Mononuclear cell (primary cell): ENCODE measurements around the gene KCNF1. TPM values are rescaled to one million over a fixed set of nuclear protein-coding genes. Genes with fewer than 3 reads are reported as not detected.

Source experiments
- H3K27me3 ChIP-seq: 2 replicates; pipeline ENCODE4 v1.6.0; 2011; ENCODE audit warnings: low read length, control low read depth; ENCODE audit not compliant: insufficient read depth
- H3K4me1 ChIP-seq: 2 replicates; pipeline ENCODE4 v1.5.1; 2011; ENCODE audit warnings: mild to moderate bottlenecking, low read length, control low read depth; ENCODE audit not compliant: insufficient read depth
- H3K4me3 ChIP-seq: 2 replicates; pipeline ENCODE4 v1.5.1; 2011; ENCODE audit warnings: mild to moderate bottlenecking, low read length, moderate library complexity
- H3K9me3 ChIP-seq: 2 replicates; pipeline ENCODE4 v1.5.1; 2011; ENCODE audit warnings: low read depth, mild to moderate bottlenecking, control low read depth, low read length
- total RNA-seq: library from RNA; depleted of rRNA; stranded (reverse); fragments of >200 nt; gene quantifications from one replicate; pipeline ENCODE4 v1.2.3, GENCODE V29; 2012

KCNF1 gene, protein sequence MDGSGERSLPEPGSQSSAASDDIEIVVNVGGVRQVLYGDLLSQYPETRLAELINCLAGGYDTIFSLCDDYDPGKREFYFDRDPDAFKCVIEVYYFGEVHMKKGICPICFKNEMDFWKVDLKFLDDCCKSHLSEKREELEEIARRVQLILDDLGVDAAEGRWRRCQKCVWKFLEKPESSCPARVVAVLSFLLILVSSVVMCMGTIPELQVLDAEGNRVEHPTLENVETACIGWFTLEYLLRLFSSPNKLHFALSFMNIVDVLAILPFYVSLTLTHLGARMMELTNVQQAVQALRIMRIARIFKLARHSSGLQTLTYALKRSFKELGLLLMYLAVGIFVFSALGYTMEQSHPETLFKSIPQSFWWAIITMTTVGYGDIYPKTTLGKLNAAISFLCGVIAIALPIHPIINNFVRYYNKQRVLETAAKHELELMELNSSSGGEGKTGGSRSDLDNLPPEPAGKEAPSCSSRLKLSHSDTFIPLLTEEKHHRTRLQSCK
- total RNA-seq: not detected

DNA sequence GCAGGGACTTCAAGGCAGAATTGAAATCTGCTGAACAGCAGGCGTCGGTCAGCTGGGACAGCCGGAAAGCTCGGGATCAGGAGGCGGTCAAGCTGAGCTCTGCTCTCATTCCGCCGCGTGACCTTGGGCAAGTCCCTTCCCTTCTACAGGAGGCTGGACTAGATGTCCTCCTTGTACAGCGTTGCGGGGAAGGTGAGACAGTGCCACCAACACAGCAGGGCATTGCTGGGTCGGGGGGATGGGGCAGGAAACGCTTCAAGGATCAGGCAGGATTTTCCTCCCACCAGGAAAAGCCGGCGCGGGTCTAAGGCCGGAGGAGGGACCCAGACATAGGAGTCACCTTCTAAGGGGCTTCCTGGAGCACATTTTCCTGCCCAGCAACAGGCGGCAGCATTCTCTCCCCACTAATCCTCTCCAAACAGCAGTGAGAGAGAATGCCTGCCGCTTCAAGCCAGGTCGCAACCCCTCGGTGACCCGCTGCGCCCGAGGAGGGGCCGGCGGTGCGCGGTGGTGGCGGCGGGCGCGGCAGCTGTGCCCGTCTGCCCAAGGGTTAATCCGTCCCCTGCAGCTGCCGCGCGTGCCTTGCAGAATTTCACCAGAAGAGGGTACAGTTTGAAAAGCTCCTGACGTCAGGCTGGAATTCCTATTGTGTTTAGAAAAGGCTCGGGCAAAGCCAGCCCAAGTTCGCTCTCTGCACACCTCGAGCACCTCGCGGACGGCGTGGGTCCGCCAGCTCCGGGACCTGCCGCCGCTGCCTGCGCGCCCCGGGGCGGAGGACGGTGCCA is at the start of gene KCNF1:
Gene KCNF1 (plus strand): TSS at position 644 of the 785 bp plus-strand sequence. CDS start 493 bp downstream, outside the sequence.
- Histone ChIP-seq H3K9me3 (no peaks in the 10 kb centered on the region), H3K4me3 (no peak within 1 kb of the TSS), H3K27me3 (peaks cover 25% of the 10 kb centered on the region), H3K4me1 (no peaks in the 10 kb centered on the region)

GRCh38 chr2:10862330-10862729 is 49.4 kb upstream of the KCNF1 start:
- Histone ChIP-seq H3K27me3 (no peaks in the 10 kb centered on the region), H3K4me1 (peaks cover 33% of the 10 kb centered on the region), H3K9me3 (no peaks in the 10 kb centered on the region), H3K4me3 (no peak overlapping the region)

DNA sequence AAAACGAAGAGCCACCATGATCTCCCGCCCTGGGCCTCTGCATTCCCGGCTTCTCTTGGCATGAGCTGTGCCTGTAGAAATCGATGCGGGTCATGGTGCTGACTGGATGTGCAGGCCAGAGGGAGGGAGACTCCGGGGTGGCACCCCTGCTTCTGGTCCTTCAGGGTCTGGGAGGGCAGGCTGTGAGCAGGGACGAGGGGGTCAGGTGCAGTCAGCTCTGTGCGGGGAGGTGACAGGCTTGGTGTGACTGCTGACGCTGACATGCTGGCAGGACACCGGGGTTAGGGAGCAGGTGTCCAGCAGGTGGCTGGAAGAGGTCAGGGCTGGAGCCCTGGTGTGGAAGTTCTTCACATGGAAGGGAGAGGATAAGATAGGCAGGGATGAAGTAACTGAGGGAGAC is 48.7 kb upstream of the KCNF1 start:
- no peaks in the 10 kb centered on the region for H3K27me3 ChIP-seq
- H3K9me3 ChIP-seq: no peaks in the 10 kb centered on the region
- H3K4me1 ChIP-seq: peaks cover 33% of the 10 kb centered on the region
- H3K4me3 ChIP-seq: no peak overlapping the region

DNA sequence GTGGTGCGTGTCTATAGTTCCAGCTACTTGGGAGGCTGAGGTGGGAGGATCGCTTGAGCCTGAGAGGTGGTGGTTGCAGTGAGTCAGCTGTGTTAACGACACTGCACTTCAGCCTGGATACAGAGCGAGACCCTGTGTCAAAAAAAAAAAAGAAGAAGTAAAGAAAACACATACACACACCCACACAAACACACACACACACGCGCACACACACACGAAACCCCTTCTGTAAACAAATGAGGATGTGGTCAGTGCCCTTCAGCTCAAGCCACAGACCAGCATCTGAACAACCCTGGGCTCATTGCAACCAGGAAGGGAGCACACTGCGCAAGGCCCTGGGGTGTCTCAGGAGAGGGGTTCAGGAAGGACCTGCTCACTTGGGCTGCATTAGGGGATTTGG is 47.9 kb upstream of the KCNF1 start:
- no peaks in the 10 kb centered on the region for H3K9me3 ChIP-seq
- H3K4me1 ChIP-seq: peaks cover 33% of the 10 kb centered on the region
- H3K27me3 ChIP-seq: no peaks in the 10 kb centered on the region
- H3K4me3 ChIP-seq: no peak overlapping the region

- Histone ChIP-seq H3K4me1 (peaks cover 33% of the 10 kb centered on the region), H3K9me3 (no peaks in the 10 kb centered on the region), H3K27me3 (no peaks in the 10 kb centered on the region), H3K4me3 (no peak overlapping the region)
These were observed 47.5 kb upstream of the KCNF1 start for GRCh38 chr2:10864251-10864650.

DNA sequence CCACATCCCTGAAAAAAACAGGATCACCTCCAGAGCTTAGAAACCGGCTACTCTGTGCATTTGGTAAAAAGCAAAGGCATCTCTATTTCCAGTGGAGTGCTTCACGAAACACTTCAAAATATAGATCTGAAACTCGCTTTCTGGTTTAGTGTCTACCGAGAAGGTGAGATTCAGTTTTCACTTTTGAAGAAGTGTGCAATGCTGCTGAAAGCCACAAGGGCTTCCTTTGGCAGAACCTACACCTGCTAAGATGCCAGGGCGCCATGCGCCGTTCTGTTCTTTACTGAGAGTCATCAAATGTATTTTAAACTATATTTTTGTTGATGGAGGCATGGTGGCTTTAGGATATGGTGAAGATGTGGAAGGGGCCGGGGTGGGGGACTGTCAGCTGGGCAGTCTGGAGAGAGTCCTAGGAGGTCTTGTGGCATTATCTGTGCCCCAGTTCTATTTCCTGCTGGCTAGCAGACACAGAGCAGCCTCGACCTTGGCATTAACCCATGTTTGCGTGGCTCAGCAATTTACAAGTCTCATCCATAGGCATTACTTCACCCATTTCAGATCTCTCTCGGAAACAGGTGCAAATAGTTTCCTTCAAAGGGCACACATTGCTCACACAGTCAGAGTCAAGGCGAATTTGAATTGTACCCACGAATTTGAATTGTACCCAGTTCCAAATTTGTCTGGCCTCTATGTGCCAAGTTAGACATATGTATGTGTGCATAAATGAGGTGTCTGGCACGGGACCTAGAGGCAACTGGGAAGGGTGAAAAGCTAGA is 46.7 kb upstream of the KCNF1 start:
- Histone ChIP-seq H3K4me1 (peaks cover 33% of the 10 kb centered on the region), H3K9me3 (no peaks in the 10 kb centered on the region)

DNA sequence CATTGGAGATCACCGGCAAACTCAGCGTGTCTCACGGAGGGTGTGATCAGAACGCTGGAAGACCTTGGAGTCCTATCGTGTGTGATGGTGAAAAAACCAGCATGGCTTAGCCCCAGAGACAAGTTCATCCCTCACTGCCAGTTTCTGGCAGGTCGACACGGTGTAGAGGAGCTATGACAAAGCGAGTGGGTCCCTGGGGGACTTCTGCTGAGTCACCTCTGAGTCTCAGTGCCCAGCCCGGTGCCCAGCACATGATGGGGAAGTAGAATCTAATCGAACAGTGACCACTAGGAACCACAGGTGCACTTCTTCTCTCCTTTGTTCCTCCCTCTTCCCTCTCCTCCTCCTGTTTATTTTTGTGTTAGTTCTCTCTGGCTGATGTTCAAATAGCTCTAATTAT is 45.9 kb upstream of the KCNF1 start:
- Histone ChIP-seq H3K27me3 (no peaks in the 10 kb centered on the region), H3K4me1 (peaks cover 33% of the 10 kb centered on the region), H3K9me3 (no peaks in the 10 kb centered on the region), H3K4me3 (no peak overlapping the region)

More for the DNA sequence above, 46.7 kb upstream of the KCNF1 start:
- no peaks in the 10 kb centered on the region for H3K27me3 ChIP-seq
- H3K4me3 ChIP-seq: no peak overlapping the region

GRCh38 chr2:10867692-10868420 is 43.9 kb upstream of the KCNF1 start:
- H3K4me3 ChIP-seq: no peak overlapping the region
- H3K9me3 ChIP-seq: no peaks in the 10 kb centered on the region
- H3K4me1 ChIP-seq: peaks cover 33% of the 10 kb centered on the region
- no peaks in the 10 kb centered on the region for H3K27me3 ChIP-seq

DNA sequence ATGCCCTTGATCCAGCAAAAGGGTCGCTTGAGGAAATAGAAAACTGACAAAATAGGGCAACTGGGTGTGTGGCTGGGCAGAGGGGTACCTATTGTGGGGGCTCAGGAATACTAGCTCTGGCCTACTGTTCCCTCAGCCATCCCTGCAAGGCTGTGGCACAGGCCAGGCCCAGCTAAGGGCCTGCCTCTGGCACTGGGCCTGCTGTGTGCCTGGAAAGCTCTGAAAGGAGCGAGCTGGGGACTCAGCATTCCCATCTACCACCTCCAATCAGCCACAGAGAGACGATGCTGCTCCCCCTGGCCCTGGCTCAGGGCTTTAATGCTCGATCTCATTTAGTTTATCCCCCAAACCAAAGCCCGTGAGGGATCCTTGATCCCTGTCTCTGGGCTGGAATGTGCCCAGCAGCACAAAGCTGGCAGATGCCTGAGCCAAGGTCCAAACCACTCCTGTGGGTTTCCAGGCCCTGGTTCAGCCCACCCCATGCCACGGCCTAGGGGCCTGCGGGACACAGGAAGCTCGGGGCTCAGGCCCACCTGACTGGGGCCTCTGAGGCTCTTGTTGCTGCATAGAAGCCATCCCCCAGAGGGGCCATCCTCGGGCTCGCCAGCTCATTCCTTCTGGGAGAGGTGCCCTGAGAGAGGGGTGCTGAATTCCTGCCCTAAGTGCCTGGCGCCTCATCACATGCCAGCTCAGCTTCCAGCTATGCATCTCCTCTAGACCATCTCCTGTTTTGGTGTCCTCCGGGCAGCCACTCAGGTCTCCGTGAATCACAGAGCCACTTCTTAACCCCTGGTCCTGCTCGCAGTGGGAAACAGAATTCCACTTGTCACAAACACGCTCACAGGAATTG is 43.0 kb upstream of the KCNF1 start:
- peaks cover 25% of the 10 kb centered on the region for H3K4me1 ChIP-seq

DNA sequence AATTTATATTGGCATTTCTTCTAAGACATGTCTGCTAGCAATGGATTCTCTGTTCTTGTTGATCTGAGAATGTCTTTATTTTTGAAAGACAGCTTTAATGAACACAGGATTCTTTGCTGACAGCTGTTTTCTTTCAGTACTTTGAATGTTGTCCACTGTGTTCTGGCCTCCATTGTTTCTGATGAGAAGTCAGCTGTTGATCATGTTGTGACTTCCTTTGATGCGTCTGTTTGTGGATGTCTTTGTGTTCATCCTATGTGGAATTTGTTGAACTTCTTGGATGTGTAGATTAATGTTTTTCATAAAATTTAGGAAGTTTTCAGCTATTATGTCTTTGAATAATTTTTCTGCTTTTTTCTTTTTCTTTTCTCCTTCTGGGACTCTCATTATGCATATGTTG is 39.8 kb upstream of the KCNF1 start:
- peaks cover 10% of the 10 kb centered on the region for H3K4me1 ChIP-seq
- H3K4me3 ChIP-seq: no peak overlapping the region
- H3K9me3 ChIP-seq: no peaks in the 10 kb centered on the region
- no peaks in the 10 kb centered on the region for H3K27me3 ChIP-seq

More for the DNA sequence above, 43.0 kb upstream of the KCNF1 start:
- Histone ChIP-seq H3K4me3 (no peak overlapping the region), H3K27me3 (no peaks in the 10 kb centered on the region), H3K9me3 (no peaks in the 10 kb centered on the region)

GRCh38 chr2:10873171-10873570 is 38.6 kb upstream of the KCNF1 start:
- Histone ChIP-seq H3K4me3 (no peak overlapping the region), H3K27me3 (no peaks in the 10 kb centered on the region), H3K4me1 (peaks cover 22% of the 10 kb centered on the region), H3K9me3 (no peaks in the 10 kb centered on the region)

DNA sequence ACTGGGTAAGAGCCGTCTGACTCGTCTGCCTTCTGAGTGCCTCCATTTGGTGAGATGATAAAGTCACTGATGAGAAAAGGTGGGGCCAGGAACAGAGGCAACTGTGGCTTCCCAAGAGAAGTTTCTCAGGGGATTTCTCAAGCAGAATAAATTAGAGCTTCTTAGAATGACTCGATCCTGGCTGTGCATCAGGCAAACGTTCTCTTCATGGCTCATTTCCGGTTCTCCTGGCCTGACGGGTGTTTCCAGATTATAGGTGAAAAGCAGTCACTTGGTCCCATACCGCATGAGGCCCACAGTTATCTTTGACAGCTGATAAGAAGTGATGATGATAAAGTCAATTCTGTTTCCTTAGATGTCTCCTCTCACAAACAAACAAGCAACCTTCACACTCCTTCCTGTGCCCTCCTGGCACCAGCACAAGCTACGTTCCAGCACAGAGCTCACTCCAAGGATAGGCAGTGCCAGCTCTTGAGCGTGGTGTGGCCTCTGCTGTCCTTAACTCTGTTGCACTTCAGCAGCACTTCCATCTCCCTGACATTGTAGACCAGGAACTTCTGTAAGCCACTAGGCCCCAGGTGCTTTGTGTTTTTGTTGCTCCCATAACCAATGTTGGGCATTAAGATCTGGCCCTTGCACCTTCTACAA is 37.8 kb upstream of the KCNF1 start:
- Histone ChIP-seq H3K27me3 (no peaks in the 10 kb centered on the region), H3K4me1 (peaks cover 23% of the 10 kb centered on the region), H3K9me3 (no peaks in the 10 kb centered on the region), H3K4me3 (no peak overlapping the region)

GRCh38 chr2:10875126-10875525 is 36.6 kb upstream of the KCNF1 start:
- Histone ChIP-seq H3K4me3 (no peak overlapping the region), H3K4me1 (peaks cover 23% of the 10 kb centered on the region), H3K9me3 (no peaks in the 10 kb centered on the region), H3K27me3 (no peaks in the 10 kb centered on the region)
